LNCAP (cell line): ENCODE data around the gene PLA2G10.

Experiments used
- TF ChIP-seq, protein P1 (sequence below): fragments of 450-650 bp; IDR thresholded peaks from 2 replicates; pipeline ENCODE4 v1.5.1; 2017; ENCODE audit warnings: mild to moderate bottlenecking

Gene PLA2G10

DNA sequence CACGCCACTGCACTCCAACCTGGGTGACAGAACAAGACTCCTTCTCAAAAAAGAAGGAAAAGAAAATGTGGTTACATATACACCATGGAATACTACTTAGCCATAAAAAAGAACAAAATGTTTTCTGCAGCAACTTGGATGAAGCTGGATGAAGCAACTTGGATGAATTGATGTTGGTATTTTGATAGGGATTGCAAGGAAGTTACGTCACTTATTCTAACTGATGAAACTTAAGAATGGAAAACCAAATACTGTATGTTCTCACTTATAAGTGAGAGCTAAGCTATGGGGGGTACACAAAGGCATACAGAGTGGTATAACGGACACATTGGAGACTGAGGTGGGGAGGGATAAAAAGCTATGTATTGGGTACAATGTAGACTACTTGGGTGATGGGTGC, 17.5 kb downstream of the PLA2G10 start:
- TF ChIP-seq, protein P1, sequence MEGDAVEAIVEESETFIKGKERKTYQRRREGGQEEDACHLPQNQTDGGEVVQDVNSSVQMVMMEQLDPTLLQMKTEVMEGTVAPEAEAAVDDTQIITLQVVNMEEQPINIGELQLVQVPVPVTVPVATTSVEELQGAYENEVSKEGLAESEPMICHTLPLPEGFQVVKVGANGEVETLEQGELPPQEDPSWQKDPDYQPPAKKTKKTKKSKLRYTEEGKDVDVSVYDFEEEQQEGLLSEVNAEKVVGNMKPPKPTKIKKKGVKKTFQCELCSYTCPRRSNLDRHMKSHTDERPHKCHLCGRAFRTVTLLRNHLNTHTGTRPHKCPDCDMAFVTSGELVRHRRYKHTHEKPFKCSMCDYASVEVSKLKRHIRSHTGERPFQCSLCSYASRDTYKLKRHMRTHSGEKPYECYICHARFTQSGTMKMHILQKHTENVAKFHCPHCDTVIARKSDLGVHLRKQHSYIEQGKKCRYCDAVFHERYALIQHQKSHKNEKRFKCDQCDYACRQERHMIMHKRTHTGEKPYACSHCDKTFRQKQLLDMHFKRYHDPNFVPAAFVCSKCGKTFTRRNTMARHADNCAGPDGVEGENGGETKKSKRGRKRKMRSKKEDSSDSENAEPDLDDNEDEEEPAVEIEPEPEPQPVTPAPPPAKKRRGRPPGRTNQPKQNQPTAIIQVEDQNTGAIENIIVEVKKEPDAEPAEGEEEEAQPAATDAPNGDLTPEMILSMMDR = no peak

DNA sequence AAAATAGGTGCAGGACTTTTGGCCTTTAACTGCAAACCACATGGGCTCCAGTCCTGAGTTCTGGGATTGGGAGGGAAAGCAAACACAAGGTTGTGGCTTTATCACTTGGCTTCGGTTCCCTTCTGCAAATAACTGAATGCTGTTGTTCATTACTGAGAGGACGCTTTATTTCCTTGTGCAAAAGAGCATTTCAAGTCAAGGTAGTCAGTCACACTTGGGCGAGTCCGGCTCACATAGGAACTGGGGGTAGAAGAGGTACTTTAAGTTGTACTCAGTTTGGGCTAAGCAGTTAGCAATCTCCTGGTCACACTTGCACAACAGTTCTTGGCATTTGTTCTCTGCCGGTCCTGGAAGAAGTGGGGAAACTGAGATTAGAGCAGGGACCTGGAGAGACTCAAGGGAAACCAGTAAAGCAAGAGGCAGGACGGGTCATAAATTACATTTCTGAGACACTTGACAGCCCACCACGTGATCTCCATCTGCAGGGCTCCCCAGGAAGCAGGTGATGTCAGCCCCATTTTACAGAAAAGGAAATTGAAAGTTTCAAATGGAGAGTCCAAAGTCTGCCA, 21.6 kb downstream of the PLA2G10 start:
- TF ChIP-seq, protein P1 = no peak

DNA sequence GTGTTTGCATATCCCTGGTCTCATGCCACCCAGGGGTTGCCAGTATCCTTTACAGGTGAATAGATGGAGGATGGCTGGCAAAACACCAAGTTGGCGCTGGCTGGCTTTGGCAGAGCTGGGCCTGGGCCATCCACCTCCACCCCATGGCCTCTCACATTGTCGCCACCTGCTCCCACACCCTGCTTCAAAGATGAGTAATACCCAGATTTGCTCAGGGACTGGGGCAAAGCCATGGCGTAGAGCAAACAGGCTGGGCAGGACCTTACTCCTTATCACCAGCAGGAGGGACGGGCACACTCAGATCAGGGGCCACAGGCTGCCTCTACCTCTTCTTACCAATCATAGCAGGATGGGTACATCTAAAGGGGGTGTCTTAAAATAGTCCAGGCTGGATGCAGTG, 24.3 kb downstream of the PLA2G10 start:
- TF ChIP-seq, protein P1 = no peak

DNA sequence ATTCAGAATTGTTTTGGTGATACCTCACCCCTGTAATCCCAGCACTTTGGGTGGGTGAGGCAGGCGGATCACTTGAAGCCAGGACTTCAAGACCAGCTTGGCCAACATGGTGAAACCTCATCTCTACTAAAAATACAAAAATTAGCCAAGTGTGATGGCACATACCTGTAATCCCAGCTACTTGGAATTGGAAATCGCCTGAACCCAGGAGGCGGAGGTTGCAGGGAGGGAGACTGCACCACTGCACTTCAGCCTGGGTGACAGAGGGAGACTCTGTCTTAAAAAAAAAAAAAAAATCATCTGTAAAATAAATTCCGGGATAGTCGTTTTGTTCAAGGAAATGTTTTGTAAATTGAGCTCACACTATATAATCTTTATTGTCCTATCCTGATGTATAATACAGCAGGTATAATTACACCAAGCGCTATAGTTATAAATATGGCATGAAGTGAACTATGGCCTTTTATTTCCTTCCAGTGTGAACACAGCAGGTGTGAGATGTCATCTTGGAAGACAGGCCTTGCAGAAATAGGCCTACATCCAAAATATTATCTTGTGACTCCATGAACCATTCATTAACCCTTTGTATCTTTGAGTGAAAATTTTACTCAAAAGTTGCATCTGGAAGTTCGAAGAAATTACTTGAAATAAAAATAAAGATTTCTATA, 25.4 kb downstream of the PLA2G10 start:
- TF ChIP-seq, protein P1 = no peak

DNA sequence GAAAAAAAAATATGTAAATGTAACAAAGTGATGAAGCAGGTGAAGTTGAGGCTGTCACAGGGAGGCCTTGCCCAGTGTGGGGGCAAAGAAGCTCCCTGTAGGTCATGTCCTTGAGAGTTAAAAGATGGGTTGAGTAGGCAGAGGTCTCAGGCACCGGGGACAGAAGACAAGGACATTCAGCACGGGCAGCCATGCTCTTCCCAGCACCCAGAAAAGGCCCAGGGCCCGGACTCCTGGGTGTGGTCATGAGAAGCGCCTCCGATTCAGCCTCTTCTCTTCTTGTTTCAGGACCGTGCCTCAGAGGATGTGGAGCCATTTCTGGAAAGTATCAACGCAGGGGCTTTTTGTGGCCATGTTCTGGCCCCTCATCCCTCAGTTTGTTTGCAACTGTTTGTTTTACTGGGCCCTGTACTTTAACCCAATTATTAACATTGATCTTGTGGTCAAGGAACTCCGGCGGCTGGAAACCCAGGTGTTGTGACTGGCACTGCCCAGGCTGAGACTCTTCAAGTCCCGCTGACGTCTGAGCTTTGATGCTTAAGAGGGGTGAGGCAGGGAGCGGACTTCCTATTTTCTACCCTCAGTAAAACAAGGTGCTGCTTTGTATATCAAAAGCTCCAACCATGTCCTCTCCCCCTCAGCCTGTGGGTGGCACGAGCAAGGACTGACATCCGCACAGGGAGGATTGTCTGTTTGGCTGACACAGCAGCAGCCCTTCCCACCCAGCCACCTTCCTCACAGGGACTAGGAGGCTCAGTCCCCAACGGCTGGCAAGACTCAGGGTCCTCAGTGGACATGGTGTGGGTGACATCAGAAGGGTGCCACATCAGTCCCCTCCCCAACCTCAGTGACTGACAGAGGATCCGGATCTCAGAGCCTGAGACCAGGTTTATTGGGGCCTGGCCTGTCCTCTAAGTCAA, 26.5 kb downstream of the PLA2G10 start:
- TF ChIP-seq, protein P1 = no peak

DNA sequence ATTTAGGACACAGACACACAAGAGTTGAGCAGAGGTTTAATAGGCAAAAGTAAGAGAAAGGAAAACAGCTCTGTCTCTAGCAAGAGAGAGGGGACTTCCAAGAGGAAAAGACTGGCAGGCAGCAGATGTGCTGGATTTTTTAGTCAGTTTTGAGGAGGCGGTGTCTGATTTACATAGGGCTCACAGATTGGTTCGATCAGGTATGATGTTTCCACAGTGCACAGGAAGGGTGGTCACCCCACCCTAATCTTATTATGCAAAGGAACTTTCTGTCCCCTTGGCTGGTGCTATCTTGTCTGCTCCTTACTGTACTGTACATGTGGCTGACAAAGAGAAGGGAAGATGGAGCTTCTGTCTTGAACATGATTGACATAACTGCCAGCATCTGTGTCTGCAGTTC, 36.0 kb downstream of the PLA2G10 start:
- TF ChIP-seq, protein P1 = no peak

DNA sequence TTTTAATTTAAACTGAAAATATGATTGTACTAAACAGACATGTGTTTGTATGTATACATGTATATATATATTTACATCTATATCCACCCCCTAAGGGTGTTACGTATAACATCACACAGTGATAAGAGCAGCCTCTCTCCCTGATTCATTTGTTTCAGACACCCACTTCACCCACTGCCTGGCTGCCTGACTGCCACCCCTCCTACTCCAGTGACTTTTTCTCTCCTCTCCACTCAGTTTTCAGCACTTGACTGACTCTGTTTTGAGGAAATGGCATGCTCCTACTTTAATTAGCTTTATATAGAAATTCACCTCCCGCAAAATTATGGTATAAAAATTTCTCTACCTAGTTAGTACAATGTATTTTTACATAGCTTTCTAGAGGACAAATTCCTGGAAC, 41.4 kb downstream of the PLA2G10 start:
- TF ChIP-seq, protein P1 = no peak
